GM20431 (cell line): ENCODE results near the gene ITM2C.

Source experiments
- in situ Hi-C: fragments of 300-500 bp; cut with MseI, MboI; formaldehyde crosslinking; loops from one replicate; pipeline ENCODE4 v1.15.0; 2020; ENCODE audit warnings: low sequenced_read_pairs; ENCODE audit not compliant: unreplicated experiment

ITM2C gene

GRCh38 chr2:230919681-230920080, 54.9 kb downstream of the ITM2C start:
- in situ Hi-C loops, result no loop called here

GRCh38 chr2:230920167-230920566, 55.4 kb downstream of the ITM2C start:
- in situ Hi-C loops, result no loop called here

- in situ Hi-C loops, result no loop called here
Observed at GRCh38 chr2:230921806-230922595, 57.3 kb downstream of the ITM2C start.

GRCh38 chr2:230922951-230923717, 58.4 kb downstream of the ITM2C start:
- in situ Hi-C loops, result no loop called here

GRCh38 chr2:230924092-230924469, 59.3 kb downstream of the ITM2C start:
- in situ Hi-C loops, result no loop called here

- in situ Hi-C loops, result no loop called here
Observed at GRCh38 chr2:230924470-230925341, 60.0 kb downstream of the ITM2C start, which contains the start of gene GPR55. Gene GPR55, minus strand, starts transcription at chr2:230925242. Its CDS starts 14,280 bp downstream, at chr2:230910962.

- in situ Hi-C loops, result no loop called here
Observed at GRCh38 chr2:230925443-230925878, 60.7 kb downstream of the ITM2C start.

- in situ Hi-C loops, result no loop called here
Observed at GRCh38 chr2:230925879-230926765, 61.4 kb downstream of the ITM2C start.

GRCh38 chr2:230927711-230928341, 63.1 kb downstream of the ITM2C start:
- in situ Hi-C loops, result no loop called here
